Hepatocyte (in vitro differentiated cells): Measurements from ENCODE around the gene DENND2D. TPM values are rescaled to one million over a fixed set of nuclear protein-coding genes. Genes with fewer than 3 reads are reported as not detected.

Experiments used
- DNase-seq: peaks from one replicate; pipeline ENCODE4 v3.0.0-alpha.2; 2016; ENCODE audit warnings: low spot score
- H2AFZ ChIP-seq: fragments of 200-600 bp; sonication (generic); 2 replicates; pipeline ENCODE4 v1.6.0; 2016; ENCODE audit warnings: antibody characterized with exemption, mild to moderate bottlenecking
- H3K27ac ChIP-seq: fragments of 200-600 bp; sonication (generic); 2 replicates; pipeline ENCODE4 v1.5.1; 2016; ENCODE audit warnings: mild to moderate bottlenecking
- H3K27me3 ChIP-seq: fragments of 200-600 bp; sonication (generic); 2 replicates; pipeline ENCODE4 v1.6.1; 2016
- H3K36me3 ChIP-seq: fragments of 200-600 bp; sonication (generic); replicated peaks from 2 replicates; pipeline ENCODE4 v1.5.1; 2016; ENCODE audit warnings: low read depth; ENCODE audit not compliant: insufficient read depth
- H3K4me1 ChIP-seq: fragments of 200-600 bp; sonication (generic); 2 replicates; pipeline ENCODE4 v1.5.1; 2016; ENCODE audit warnings: mild to moderate bottlenecking, moderate library complexity; ENCODE audit not compliant: insufficient read depth
- H3K4me2 ChIP-seq: fragments of 200-600 bp; sonication (generic); 2 replicates; pipeline ENCODE4 v1.6.0; 2016
- H3K4me3 ChIP-seq: fragments of 200-600 bp; sonication (generic); 2 replicates; pipeline ENCODE4 v1.5.1; 2016; ENCODE audit warnings: mild to moderate bottlenecking
- H3K79me2 ChIP-seq: fragments of 200-600 bp; sonication (generic); 2 replicates; pipeline ENCODE4 v1.6.0; 2017; ENCODE audit warnings: mild to moderate bottlenecking
- H3K9me2 ChIP-seq: fragments of 200-600 bp; sonication (generic); replicated peaks from 2 replicates; pipeline ENCODE4 v1.6.0; 2017; ENCODE audit warnings: mild to moderate bottlenecking; ENCODE audit not compliant: insufficient read depth
- H3K9me3 ChIP-seq: fragments of 200-600 bp; sonication (generic); 2 replicates; pipeline ENCODE4 v1.5.1; 2016; ENCODE audit warnings: low read depth, mild to moderate bottlenecking
- H4K20me1 ChIP-seq: fragments of 200-600 bp; sonication (generic); 2 replicates; pipeline ENCODE4 v1.6.0; 2016; ENCODE audit warnings: mild to moderate bottlenecking; ENCODE audit not compliant: insufficient read depth, poor library complexity, severe bottlenecking
- CTCF ChIP-seq: fragments of 200-600 bp; sonication (generic); IDR thresholded peaks from 2 replicates; pipeline ENCODE4 v1.5.1; 2016; ENCODE audit warnings: antibody characterized with exemption, mild to moderate bottlenecking; ENCODE audit not compliant: poor library complexity
- EZH2 ChIP-seq: fragments of 200-600 bp; sonication (generic); IDR thresholded peaks from 2 replicates; pipeline ENCODE4 v1.6.1; 2016; ENCODE audit warnings: antibody characterized with exemption, mild to moderate bottlenecking, borderline replicate concordance
- EZH2phosphoT487 ChIP-seq: fragments of 200-600 bp; sonication (generic); IDR thresholded peaks from one replicate; pipeline ENCODE4 v1.6.1; 2018; ENCODE audit warnings: antibody characterized with exemption, mild to moderate bottlenecking, low read depth, moderate library complexity; ENCODE audit not compliant: unreplicated experiment, severe bottlenecking
- WGBS: methylation state at CpG from one replicate; pipeline ENCODE4 v1.1.6; 2016; ENCODE audit warnings: low lambda C conversion rate; ENCODE audit errors: missing lambda C conversion rate; 5-methylcytosine and 5-hydroxymethylcytosine counted together
- polyA plus RNA-seq: library from polyadenylated mRNA; unstranded; fragments of >200 nt; fragmentation: Nextera tagmentation; extraction: Ambion mirVana; gene quantifications from 2 replicates; pipeline ENCODE4 v1.2.1, GENCODE V29; 2016
- total RNA-seq: library from RNA; depleted of rRNA; stranded (reverse); fragments of >200 nt; gene quantifications from 2 replicates; pipeline ENCODE4 v1.2.3, GENCODE V29; 2014

DENND2D gene
- total and polyA plus RNA-seq, 2 experiments from 2014 or later = 7.6 to 8.3 TPM

DNA sequence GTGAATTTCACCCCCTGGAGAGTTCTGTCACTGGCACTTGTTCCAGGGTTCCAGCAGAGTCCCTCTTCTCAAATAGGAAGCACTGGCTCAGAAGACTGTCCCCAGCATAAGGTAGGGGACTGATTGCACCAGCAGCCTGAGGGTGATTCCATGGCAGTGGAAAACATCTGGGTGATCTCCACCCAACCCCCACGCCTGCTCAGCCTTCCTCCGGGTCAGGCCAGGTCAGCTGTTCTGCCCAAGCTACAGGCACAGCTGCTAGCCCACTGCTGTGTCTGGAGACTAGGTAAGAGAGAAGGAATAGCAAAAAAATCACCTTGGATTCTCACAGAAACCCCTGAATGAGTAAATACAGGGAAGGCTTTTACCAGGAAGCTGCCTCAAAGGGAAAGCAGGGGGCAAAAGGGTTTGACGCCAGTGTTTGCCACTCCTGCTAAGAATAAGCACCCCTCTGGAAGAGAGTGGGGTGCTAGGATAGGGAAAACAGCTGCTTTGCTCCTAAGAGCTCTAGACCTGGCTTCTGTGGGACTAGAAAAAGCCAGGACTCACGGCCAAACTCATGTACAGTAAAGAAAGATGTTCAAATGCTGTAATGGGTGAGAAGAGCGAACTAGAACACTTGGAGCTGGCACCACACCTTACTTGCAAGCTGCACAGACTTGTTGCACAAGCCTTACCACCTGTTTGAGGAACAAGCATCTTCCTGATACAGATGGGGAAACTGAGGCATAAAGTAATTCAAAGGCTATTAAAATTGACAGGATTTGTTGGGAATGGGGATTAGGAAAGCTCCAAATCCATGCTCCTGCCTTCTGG is 1.0 kb upstream of the DENND2D start:
- Histone ChIP-seq H3K4me3 (no peak overlapping the region), H3K4me1 (peaks cover 19% of the 10 kb centered on the region), H3K4me2 (no peak overlapping the region), H3K27me3 (no peaks in the 10 kb centered on the region), H4K20me1 (no peaks in the 10 kb centered on the region), H3K79me2 (no peaks in the 10 kb centered on the region), H3K27ac (no peak overlapping the region), H2AFZ (no peak overlapping the region), H3K36me3 (no peaks in the 10 kb centered on the region), H3K9me2 (no peaks in the 10 kb centered on the region), H3K9me3 (no peaks in the 10 kb centered on the region)
- TF ChIP-seq EZH2phosphoT487 (no peak), EZH2 (no peak), CTCF (no peak)
- DNase-seq = no peak
- WGBS = 76% methylated on average over 5 of the region's 5 CpGs

- Histone ChIP-seq H3K27ac (no peak overlapping the region), H3K9me2 (no peaks in the 10 kb centered on the region), H3K9me3 (no peaks in the 10 kb centered on the region), H3K36me3 (no peaks in the 10 kb centered on the region), H3K4me2 (no peak overlapping the region), H3K4me3 (no peak overlapping the region), H3K4me1 (peaks cover 20% of the 10 kb centered on the region), H3K79me2 (no peaks in the 10 kb centered on the region), H3K27me3 (no peaks in the 10 kb centered on the region), H2AFZ (no peak overlapping the region), H4K20me1 (no peaks in the 10 kb centered on the region)
- DNase-seq = no peak
- TF ChIP-seq CTCF = no peak
- no peak for TF ChIP-seq EZH2phosphoT487
- TF ChIP-seq EZH2 = no peak
- WGBS = 81% methylated on average over 3 of the region's 3 CpGs
Observed at GRCh38 chr1:111200802-111201161, 336 bp upstream of the DENND2D start.

- Histone ChIP-seq H2AFZ (no peak overlapping the region), H3K4me3 (no peak overlapping the region)
Observed at GRCh38 chr1:111199329-111199728, 1.1 kb downstream of the DENND2D start.

More at GRCh38 chr1:111199329-111199728, 1.1 kb downstream of the DENND2D start:
- DNase-seq = no peak
- H3K9me2 ChIP-seq = no peaks in the 10 kb centered on the region
- peaks cover 31% of the 10 kb centered on the region for H3K4me1 ChIP-seq
- no peaks in the 10 kb centered on the region for H3K27me3 ChIP-seq
- H3K4me2 ChIP-seq = no peak overlapping the region
- H4K20me1 ChIP-seq = no peaks in the 10 kb centered on the region
- H3K36me3 ChIP-seq = no peaks in the 10 kb centered on the region
- H3K79me2 ChIP-seq = no peaks in the 10 kb centered on the region
- WGBS = 84% methylated on average over 3 of the region's 3 CpGs
- H3K9me3 ChIP-seq = no peaks in the 10 kb centered on the region
- TF ChIP-seq EZH2phosphoT487 (no peak), CTCF (no peak), EZH2 (no peak)
- H3K27ac ChIP-seq = no peak overlapping the region
